Stimulated activated naive CD8-positive, alpha-beta T cell treated with anti-CD3 and anti-CD28 coated beads, Interleukin-15, Interleukin-2, amounts not matched to agents 100 ng/mL and 50 ng/mL, for 24 hours (primary cell): ENCODE results near the gene TEX38.
"Not testable (repeated sequence)": the region's sequence is repeated elsewhere in the genome, so short reads cannot be mapped to it uniquely, and the experiment has no call there.

ENCODE experiments used
- H3K27ac Mint-ChIP-seq: one replicate; pipeline ENCODE4 v1.8.0; 2021; ENCODE audit warnings: mild to moderate bottlenecking, mixed read lengths
- H3K27me3 Mint-ChIP-seq: one replicate; pipeline ENCODE4 v1.8.0; 2021; ENCODE audit warnings: mixed read lengths
- H3K36me3 Mint-ChIP-seq: one replicate; pipeline ENCODE4 v1.8.0; 2021; ENCODE audit warnings: low read depth, mixed read lengths
- H3K4me1 Mint-ChIP-seq: one replicate; pipeline ENCODE4 v1.8.0; 2021; ENCODE audit warnings: low read depth, mixed read lengths
- H3K4me3 Mint-ChIP-seq: one replicate; pipeline ENCODE4 v1.8.0; 2021; ENCODE audit warnings: mild to moderate bottlenecking, mixed read lengths
- H3K9me3 Mint-ChIP-seq: one replicate; pipeline ENCODE4 v1.8.0; 2021; ENCODE audit warnings: mixed read lengths

The TEX38 gene

DNA sequence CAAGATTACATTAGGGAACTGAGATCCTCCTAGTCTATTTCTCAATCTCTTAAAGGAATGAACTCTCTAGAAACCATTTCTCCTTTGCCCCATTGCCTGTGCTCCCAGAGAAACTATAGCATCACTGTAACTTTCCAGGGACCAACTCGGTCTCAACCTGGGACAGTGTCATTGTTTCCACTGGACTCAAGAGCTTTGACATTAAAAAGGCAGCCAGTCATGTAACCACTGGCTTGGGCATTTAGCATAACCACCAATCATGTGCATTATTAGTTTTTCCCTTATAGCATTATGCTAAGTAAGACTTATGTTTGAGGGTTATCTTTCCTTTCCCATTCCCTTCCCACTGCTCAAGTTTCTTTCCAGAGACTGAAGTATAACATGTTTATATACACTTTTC is 18.2 kb downstream of the TEX38 start:
- no peaks in the 10 kb centered on the region for H3K9me3 Mint-ChIP-seq
- peaks cover 76% of the 10 kb centered on the region for H3K36me3 Mint-ChIP-seq
- peaks cover 30% of the 10 kb centered on the region for H3K4me1 Mint-ChIP-seq
- no peak overlapping the region for H3K4me3 Mint-ChIP-seq
- peak overlapping the region; percentile 82 for H3K27ac Mint-ChIP-seq
- H3K27me3 Mint-ChIP-seq: no peaks in the 10 kb centered on the region

- Mint-ChIP-seq H3K9me3 (no peaks in the 10 kb centered on the region), H3K27ac (no peak overlapping the region), H3K4me3 (no peak overlapping the region), H3K36me3 (peaks cover 78% of the 10 kb centered on the region), H3K27me3 (no peaks in the 10 kb centered on the region), H3K4me1 (peaks cover 26% of the 10 kb centered on the region)
Observed at GRCh38 chr1:46690931-46691421, 19.3 kb downstream of the TEX38 start.

- Mint-ChIP-seq H3K4me3 (no peak overlapping the region), H3K36me3 (peaks cover 79% of the 10 kb centered on the region), H3K9me3 (no peaks in the 10 kb centered on the region), H3K27ac (no peak overlapping the region), H3K27me3 (no peaks in the 10 kb centered on the region), H3K4me1 (peaks cover 24% of the 10 kb centered on the region)
Observed at GRCh38 chr1:46691997-46692790, 20.5 kb downstream of the TEX38 start.

DNA sequence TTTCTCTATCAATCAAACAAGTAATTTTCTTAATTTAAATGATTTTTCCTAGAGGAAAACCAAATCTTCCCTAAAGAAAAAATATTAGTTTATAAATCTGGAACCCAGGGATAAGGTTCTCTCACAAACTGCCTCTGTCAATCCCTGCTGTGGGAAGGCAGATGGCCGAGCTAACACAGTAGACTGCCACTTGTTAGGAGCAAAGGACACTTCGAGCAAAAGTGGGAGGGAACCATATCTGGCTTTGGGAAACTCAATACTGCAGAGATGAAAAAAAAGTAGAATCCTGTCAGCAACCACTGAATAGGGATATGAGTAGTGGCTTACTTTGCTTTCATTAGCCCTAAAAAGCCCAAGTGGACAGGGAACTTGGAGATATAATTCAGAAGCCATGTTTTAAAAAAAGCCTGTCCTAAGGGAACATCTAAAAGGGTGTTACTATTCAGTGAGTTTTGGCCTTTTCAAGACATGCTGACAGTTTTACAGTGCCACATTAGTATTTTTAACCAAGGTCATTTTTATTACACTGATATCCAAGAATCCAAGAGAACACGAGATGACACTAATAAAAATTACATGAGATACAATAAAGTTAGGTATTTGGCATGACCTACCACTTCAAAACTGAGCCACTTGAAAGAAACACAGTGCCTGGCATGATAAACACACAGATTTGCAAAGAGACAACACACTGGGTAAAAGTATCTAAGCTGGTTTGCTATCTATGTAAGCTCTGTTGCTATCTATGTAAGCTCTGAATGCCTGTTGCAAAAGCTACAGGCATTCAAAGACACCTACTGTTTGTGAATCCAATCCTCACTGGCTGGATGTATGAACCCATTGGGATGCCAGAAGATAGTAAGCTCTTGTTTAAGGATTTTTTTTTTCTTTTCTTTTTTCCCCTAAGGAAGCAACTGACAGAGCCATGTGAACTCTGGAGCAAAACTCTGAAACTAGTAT is 21.4 kb downstream of the TEX38 start:
- no peaks in the 10 kb centered on the region for H3K27me3 Mint-ChIP-seq
- no peak overlapping the region for H3K27ac Mint-ChIP-seq
- H3K36me3 Mint-ChIP-seq: peaks cover 78% of the 10 kb centered on the region
- peaks cover 19% of the 10 kb centered on the region for H3K4me1 Mint-ChIP-seq
- no peak overlapping the region for H3K4me3 Mint-ChIP-seq
- H3K9me3 Mint-ChIP-seq: no peaks in the 10 kb centered on the region

DNA sequence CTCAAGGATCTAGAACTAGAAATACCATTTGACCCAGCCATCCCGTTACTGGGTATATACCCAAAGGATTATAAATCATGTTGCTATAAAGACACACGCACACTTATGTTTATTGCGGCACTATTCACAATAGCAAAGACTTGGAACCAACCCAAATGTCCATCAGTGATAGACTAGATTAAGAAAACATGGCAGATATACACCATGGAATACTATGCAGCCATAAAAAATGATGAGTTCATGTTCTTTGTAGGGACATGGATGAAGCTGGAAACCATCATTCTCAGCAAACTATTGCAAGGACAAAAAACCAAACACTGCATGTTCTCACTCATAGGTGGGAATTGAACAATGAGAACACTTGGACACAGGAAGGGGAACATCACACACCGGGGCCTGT is 23.0 kb downstream of the TEX38 start:
- H3K27me3 Mint-ChIP-seq, H3K4me3 Mint-ChIP-seq, H3K27ac Mint-ChIP-seq, H3K9me3 Mint-ChIP-seq: not testable (repeated sequence)
- H3K36me3 Mint-ChIP-seq: peaks cover 69% of the 10 kb centered on the region
- H3K4me1 Mint-ChIP-seq: peaks cover 10% of the 10 kb centered on the region

- Mint-ChIP-seq H3K9me3 (no peaks in the 10 kb centered on the region), H3K4me1 (peaks cover 7% of the 10 kb centered on the region), H3K36me3 (peaks cover 57% of the 10 kb centered on the region), H3K4me3 (no peak overlapping the region), H3K27me3 (no peaks in the 10 kb centered on the region), H3K27ac (no peak overlapping the region)
Observed at GRCh38 chr1:46697053-46697452, 25.4 kb downstream of the TEX38 start.

DNA sequence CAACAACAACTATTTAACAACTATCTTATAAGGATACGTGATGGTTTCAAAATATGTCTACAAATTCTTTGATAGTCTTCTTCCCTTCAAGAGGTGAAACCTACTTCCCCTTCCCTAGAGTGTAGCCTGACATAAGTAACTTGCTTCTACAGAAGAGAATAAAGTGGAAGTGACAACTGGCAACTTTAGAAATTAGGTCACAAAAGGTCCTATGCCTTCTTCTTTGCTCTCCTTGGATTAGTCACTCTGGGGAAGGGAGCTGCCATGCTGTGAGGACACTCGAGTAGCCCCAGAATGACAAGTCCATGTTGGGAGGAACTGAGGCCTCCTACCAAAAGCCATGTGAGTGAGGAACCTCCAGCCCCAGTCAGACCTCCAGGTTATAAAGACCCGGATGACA is 28.0 kb downstream of the TEX38 start:
- Mint-ChIP-seq H3K36me3 (peaks cover 62% of the 10 kb centered on the region), H3K27me3 (no peaks in the 10 kb centered on the region), H3K4me3 (no peak overlapping the region), H3K9me3 (no peaks in the 10 kb centered on the region), H3K27ac (no peak overlapping the region), H3K4me1 (peaks cover 7% of the 10 kb centered on the region)

DNA sequence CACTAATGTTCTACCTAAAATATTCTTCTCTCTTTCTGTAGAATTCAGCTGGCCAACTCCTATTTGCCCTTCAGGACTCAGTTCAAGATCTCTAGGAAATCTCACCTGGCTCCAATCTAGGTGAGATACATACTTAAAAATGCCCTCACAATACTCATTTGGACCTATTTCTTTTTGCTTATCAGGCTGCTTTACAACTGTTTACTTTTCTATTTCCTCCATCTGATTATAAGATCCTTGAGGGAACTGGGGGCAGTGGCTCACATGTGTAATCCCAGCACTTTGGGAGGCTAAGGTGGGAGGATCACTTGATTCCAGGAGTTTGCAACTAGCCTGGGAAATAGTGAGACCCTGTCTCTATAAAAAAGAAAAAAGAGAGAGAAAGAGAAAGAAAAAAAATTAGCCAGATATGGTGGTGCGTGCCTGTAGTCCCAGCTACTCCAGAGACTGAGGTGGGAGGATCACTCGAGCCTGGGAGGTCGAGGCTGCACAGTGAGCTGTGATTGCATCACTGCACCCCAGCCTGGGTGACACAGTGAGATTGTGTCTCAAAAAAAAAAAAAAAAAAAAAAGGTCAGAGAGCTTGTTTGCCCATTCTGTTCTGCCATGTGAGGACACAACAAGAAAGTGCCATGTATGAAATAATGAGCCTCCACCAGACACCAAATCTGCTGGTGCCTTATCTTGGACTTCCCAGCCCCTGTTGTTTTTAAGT is 32.4 kb downstream of the TEX38 start:
- no peaks in the 10 kb centered on the region for H3K9me3 Mint-ChIP-seq
- H3K27me3 Mint-ChIP-seq: no peaks in the 10 kb centered on the region
- H3K4me3 Mint-ChIP-seq: no peak overlapping the region
- H3K27ac Mint-ChIP-seq: no peak overlapping the region
- H3K36me3 Mint-ChIP-seq: peaks cover 59% of the 10 kb centered on the region
- H3K4me1 Mint-ChIP-seq: peaks cover 13% of the 10 kb centered on the region

DNA sequence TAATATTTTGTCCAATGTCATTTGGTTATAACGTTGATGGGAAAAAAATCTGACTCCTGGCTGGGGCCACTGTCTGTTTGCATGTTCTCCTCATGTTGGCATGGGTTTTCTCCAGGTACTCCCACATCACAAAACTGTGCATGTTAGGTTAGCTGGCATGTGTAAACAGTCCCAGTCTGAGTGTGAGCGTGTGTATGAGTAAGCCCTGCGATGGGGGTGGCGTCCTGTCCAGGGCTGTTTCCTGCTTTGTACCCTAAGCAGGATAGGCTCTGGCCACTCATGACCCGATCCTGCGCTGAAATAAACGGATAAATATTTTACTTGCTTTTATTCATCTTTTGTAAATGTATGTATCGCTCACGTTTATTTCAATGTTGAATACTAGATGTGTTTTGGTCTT is 33.8 kb downstream of the TEX38 start:
- Mint-ChIP-seq H3K4me1 (peaks cover 9% of the 10 kb centered on the region), H3K4me3 (no peak overlapping the region), H3K27ac (no peak overlapping the region), H3K27me3 (no peaks in the 10 kb centered on the region), H3K9me3 (no peaks in the 10 kb centered on the region), H3K36me3 (peaks cover 70% of the 10 kb centered on the region)

GRCh38 chr1:46708121-46708520 is 36.5 kb downstream of the TEX38 start:
- H3K9me3 Mint-ChIP-seq: no peaks in the 10 kb centered on the region
- H3K27ac Mint-ChIP-seq: no peak overlapping the region
- H3K4me1 Mint-ChIP-seq: peaks cover 13% of the 10 kb centered on the region
- no peak overlapping the region for H3K4me3 Mint-ChIP-seq
- H3K36me3 Mint-ChIP-seq: peaks cover 76% of the 10 kb centered on the region
- H3K27me3 Mint-ChIP-seq: no peaks in the 10 kb centered on the region

GRCh38 chr1:46714976-46715375 is 43.3 kb downstream of the TEX38 start:
- Mint-ChIP-seq H3K27me3 (no peaks in the 10 kb centered on the region), H3K36me3 (peaks cover 55% of the 10 kb centered on the region), H3K4me3 (no peak overlapping the region), H3K4me1 (peaks cover 46% of the 10 kb centered on the region), H3K27ac (no peak overlapping the region), H3K9me3 (no peaks in the 10 kb centered on the region)

DNA sequence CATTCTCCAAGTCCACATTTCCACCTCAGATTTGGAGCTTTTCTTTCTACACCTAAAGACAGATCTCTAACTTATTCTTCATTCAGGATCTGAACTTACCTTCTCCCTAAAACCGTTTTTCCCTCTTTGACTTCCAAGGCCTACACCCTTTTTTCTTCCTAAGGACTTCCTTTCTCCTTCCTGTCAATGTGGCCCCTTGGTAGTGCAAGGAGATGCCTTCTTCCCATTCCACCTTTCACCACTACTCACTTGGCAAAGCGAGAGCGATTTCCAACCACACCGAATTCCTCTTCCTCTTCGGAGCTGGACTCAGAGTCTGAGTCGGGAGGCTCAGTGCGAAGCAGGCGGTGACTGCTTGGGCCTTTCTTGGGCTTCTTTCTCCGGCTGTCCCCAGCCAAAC is 46.0 kb downstream of the TEX38 start:
- Mint-ChIP-seq H3K4me1 (peaks cover 41% of the 10 kb centered on the region), H3K27ac (peak overlapping the region; percentile 85), H3K9me3 (no peaks in the 10 kb centered on the region), H3K36me3 (peaks cover 34% of the 10 kb centered on the region), H3K27me3 (no peaks in the 10 kb centered on the region), H3K4me3 (peak overlapping the region; percentile 96)

GRCh38 chr1:46718340-46718726 is 46.7 kb downstream of the TEX38 start:
- Mint-ChIP-seq H3K27me3 (no peaks in the 10 kb centered on the region), H3K9me3 (no peaks in the 10 kb centered on the region), H3K27ac (peak overlapping the region; percentile 92), H3K4me3 (peak overlapping the region; percentile 96), H3K4me1 (peaks cover 41% of the 10 kb centered on the region), H3K36me3 (peaks cover 31% of the 10 kb centered on the region)

DNA sequence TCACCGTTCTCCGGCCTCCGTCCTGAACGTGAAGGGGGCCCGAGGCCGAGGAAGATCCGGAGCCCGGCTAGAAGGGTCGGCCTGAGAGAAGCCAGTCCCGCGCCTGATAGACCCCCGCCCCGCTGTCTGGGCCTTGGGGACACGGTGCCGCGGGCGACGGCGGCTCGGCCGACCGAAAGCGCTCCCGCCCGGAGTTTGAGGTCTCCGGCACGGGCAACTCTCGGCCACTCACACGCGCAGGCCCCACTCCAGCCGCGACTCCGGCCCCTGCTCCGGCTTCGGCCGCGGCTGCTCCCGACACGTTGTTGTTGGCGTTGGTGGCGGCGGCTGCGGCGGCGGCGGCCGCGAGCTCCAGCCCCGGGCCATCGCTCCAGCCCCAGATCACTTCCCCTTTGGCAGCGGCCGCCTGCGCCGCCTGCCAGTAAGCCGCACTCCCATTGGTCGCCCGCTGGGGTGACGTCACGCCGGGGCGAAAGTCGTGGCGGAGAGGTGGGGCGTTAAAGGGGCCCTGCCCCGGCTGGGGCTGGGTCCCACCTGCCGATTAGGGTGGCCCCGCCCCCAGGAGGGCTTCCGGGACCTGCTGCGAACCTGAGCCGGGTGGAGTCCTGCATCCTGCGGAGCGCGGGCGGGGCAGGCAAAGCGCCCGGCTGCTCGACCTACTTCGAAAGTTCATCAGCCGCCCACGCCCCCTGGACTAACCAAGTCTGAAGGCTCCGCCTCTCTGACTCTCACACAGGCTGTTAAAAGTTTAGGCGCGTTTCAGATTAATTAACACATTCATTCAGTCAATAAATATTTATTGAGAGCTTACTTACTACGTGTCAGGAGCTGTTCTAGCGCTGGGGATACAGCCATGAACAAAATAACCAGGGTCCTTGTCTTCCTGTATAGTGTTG is 47.3 kb downstream of the TEX38 start, which contains the start of gene EFCAB14:
Gene EFCAB14 (minus strand): TSS at position 388 of the 896 bp plus-strand sequence. CDS start 1,027 bp downstream, outside the sequence.
- peaks cover 41% of the 10 kb centered on the region for H3K4me1 Mint-ChIP-seq
- H3K27ac Mint-ChIP-seq: peak within 1 kb of the TSS; percentile 92
- no peaks in the 10 kb centered on the region for H3K27me3 Mint-ChIP-seq
- H3K36me3 Mint-ChIP-seq: peaks cover 25% of the 10 kb centered on the region
- H3K9me3 Mint-ChIP-seq: no peaks in the 10 kb centered on the region
- peak within 1 kb of the TSS; percentile 96 for H3K4me3 Mint-ChIP-seq
